Osteoblast (primary cell): ENCODE data around the gene ACBD6. TPM values are rescaled to one million over a fixed set of nuclear protein-coding genes. Genes with fewer than 3 reads are reported as not detected.

Source experiments
- DNase-seq: peaks from one replicate; pipeline ENCODE4 v3.0.0; 2011; ENCODE audit warnings: low spot score, mixed read lengths; ENCODE audit not compliant: insufficient read length; ENCODE audit errors: missing footprints
- H2AFZ ChIP-seq: 2 replicates; pipeline ENCODE4 v1.6.0; 2011; ENCODE audit warnings: mild to moderate bottlenecking, low read length
- H3K27ac ChIP-seq: 2 replicates; pipeline ENCODE4 v1.5.1; 2011; ENCODE audit warnings: mild to moderate bottlenecking, low read depth, low read length, moderate library complexity
- H3K27me3 ChIP-seq: 2 replicates; pipeline ENCODE4 v1.6.0; 2012; ENCODE audit warnings: mild to moderate bottlenecking, control low read depth, inconsistent platforms, low read length, moderate library complexity; ENCODE audit not compliant: insufficient read depth
- H3K36me3 ChIP-seq: 2 replicates; pipeline ENCODE4 v1.5.1; 2011; ENCODE audit warnings: mild to moderate bottlenecking, low read length, control low read depth, moderate library complexity; ENCODE audit not compliant: insufficient read depth
- H3K4me1 ChIP-seq: 2 replicates; pipeline ENCODE4 v1.5.1; 2011; ENCODE audit warnings: mild to moderate bottlenecking, low read length, control low read depth, moderate library complexity; ENCODE audit not compliant: insufficient read depth
- H3K4me2 ChIP-seq: 2 replicates; pipeline ENCODE4 v1.6.0; 2011; ENCODE audit warnings: mild to moderate bottlenecking, low read length; ENCODE audit not compliant: insufficient read depth
- H3K4me3 ChIP-seq: fragments of 200-600 bp; sonication (generic); 3 replicates; pipeline ENCODE4 v1.5.1; 2012; ENCODE audit warnings: mild to moderate bottlenecking, low read length, inconsistent platforms; ENCODE audit not compliant: insufficient read depth
- H3K79me2 ChIP-seq: 2 replicates; pipeline ENCODE4 v1.6.0; 2012; ENCODE audit warnings: mild to moderate bottlenecking, low read length, control low read depth, inconsistent platforms; ENCODE audit not compliant: insufficient read depth
- H3K9me3 ChIP-seq: 2 replicates; pipeline ENCODE4 v1.5.1; 2011; ENCODE audit warnings: low read depth, low read length, control low read depth
- H4K20me1 ChIP-seq: 2 replicates; pipeline ENCODE4 v1.6.0; 2012; ENCODE audit warnings: mild to moderate bottlenecking, low read length, control low read depth; ENCODE audit not compliant: insufficient read depth
- CTCF ChIP-seq: IDR thresholded peaks from 2 replicates; pipeline ENCODE4 v1.5.1; 2011; ENCODE audit warnings: mild to moderate bottlenecking, low read depth, low read length, moderate library complexity; ENCODE audit errors: extremely low read depth
- small RNA-seq: library from RNA; depleted of rRNA; stranded (forward); fragments of <200 nt; gene quantifications from one replicate; pipeline ENCODE3, GENCODE V24; 2012
- total RNA-seq: library from RNA; depleted of rRNA; stranded (reverse); fragments of >200 nt; gene quantifications from 2 replicates; pipeline ENCODE4 v1.2.3, GENCODE V29; 2012

Gene ACBD6
- total RNA-seq, 1 donor = 55.7 TPM

- no peaks in the 10 kb centered on the region for H3K9me3 ChIP-seq
- H3K36me3 ChIP-seq = no peaks in the 10 kb centered on the region
- no peak overlapping the region for H2AFZ ChIP-seq
- TF ChIP-seq CTCF = no peak
- no peak overlapping the region for H3K27ac ChIP-seq
- peaks cover 3% of the 10 kb centered on the region for H4K20me1 ChIP-seq
- no peaks in the 10 kb centered on the region for H3K4me1 ChIP-seq
- H3K4me3 ChIP-seq = no peak overlapping the region
- DNase-seq = peak; percentile 78
- peaks cover 79% of the 10 kb centered on the region for H3K27me3 ChIP-seq
- no peaks in the 10 kb centered on the region for H3K79me2 ChIP-seq
- H3K4me2 ChIP-seq = no peak overlapping the region
Measured at GRCh38 chr1:180239145-180240096, 263.0 kb downstream of the ACBD6 start.

DNA sequence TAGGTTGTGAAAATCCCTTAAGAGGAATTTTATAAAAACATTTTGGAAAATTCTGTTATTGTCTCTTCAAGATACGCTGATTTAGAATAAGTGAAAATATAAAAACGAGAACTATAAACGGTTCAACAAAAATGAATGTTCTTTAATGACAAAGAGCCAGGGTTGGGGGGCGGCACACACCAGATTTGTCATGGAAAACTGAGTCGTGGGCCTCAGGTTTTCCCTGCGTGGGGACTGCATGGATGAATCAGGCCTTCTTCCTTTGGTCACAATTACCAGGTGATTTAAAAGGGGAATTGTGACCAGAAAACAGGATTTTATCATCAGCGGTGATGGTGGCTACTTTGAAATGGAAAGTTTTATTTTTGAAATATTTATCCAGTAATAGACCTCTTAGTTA is 263.7 kb downstream of the ACBD6 start:
- no peaks in the 10 kb centered on the region for H3K36me3 ChIP-seq
- peaks cover 3% of the 10 kb centered on the region for H4K20me1 ChIP-seq
- no peaks in the 10 kb centered on the region for H3K4me1 ChIP-seq
- no peaks in the 10 kb centered on the region for H3K79me2 ChIP-seq
- no peak for TF ChIP-seq CTCF
- peaks cover 85% of the 10 kb centered on the region for H3K27me3 ChIP-seq
- no peak overlapping the region for H3K27ac ChIP-seq
- no peak overlapping the region for H3K4me3 ChIP-seq
- H3K4me2 ChIP-seq = no peak overlapping the region
- DNase-seq = no peak
- H3K9me3 ChIP-seq = no peaks in the 10 kb centered on the region
- no peak overlapping the region for H2AFZ ChIP-seq

Small RNAs within 50 kb of the gene (small RNA-seq; reads per million reads assigned to genes)
- gene MIR3121 (not detected), gene RF00019 (not detected)

Other genes with a start within 250 kb of the ACBD6 start
- gene OVAAL, start 56.4 kb upstream of the ACBD6 start, total RNA-seq = not detected in 2 replicates
- gene XPR1, start 129.4 kb upstream of the ACBD6 start, total RNA-seq = 25.7 and 36.2 TPM in 2 replicates